HG03469 (cell line): ENCODE measurements around the gene KBTBD8.

Experiments used
- ATAC-seq: cut with Tn5 transposase; IDR thresholded peaks from one replicate; pipeline ENCODE4 v1.9.1; 2021; ENCODE audit warnings: mild to moderate bottlenecking, moderate library complexity, moderate number of reproducible peaks; ENCODE audit not compliant: unreplicated experiment

KBTBD8 gene

GRCh38 chr3:66998113-66998903 is at the start of gene KBTBD8:
KBTBD8 (plus strand) TSS chr3:66998307; CDS start chr3:66998356, 49 bp downstream.
- peak; percentile 3 for ATAC-seq

- no peak for ATAC-seq
These were observed 49.3 kb upstream of the KBTBD8 start for GRCh38 chr3:66948838-66949237.

GRCh38 chr3:66949898-66950297 is 48.2 kb upstream of the KBTBD8 start:
- no peak for ATAC-seq

GRCh38 chr3:66952357-66952756 is 45.8 kb upstream of the KBTBD8 start:
- no peak for ATAC-seq

- ATAC-seq = no peak
These were observed 44.1 kb upstream of the KBTBD8 start for GRCh38 chr3:66953934-66954445.

GRCh38 chr3:66956742-66957141 is 41.4 kb upstream of the KBTBD8 start:
- no peak for ATAC-seq

GRCh38 chr3:66957367-66957766 is 40.7 kb upstream of the KBTBD8 start:
- no peak for ATAC-seq

- ATAC-seq = no peak
These were observed 40.0 kb upstream of the KBTBD8 start for GRCh38 chr3:66958067-66958466.

- no peak for ATAC-seq
These were observed 35.4 kb upstream of the KBTBD8 start for GRCh38 chr3:66962664-66963063.

GRCh38 chr3:66971245-66971644 is 26.9 kb upstream of the KBTBD8 start:
- no peak for ATAC-seq

- peak; percentile 99 for ATAC-seq
These were observed 26.1 kb upstream of the KBTBD8 start for GRCh38 chr3:66971891-66972551.

GRCh38 chr3:66980791-66981190 is 17.3 kb upstream of the KBTBD8 start:
- ATAC-seq = no peak

- no peak for ATAC-seq
These were observed 15.0 kb upstream of the KBTBD8 start for GRCh38 chr3:66983101-66983500.

- ATAC-seq = no peak
These were observed 12.7 kb upstream of the KBTBD8 start for GRCh38 chr3:66985336-66985920.

- no peak for ATAC-seq
These were observed 11.7 kb upstream of the KBTBD8 start for GRCh38 chr3:66986406-66986805.

GRCh38 chr3:66989241-66989640 is 8.9 kb upstream of the KBTBD8 start:
- ATAC-seq = no peak

- ATAC-seq = peak; percentile 61
These were observed 8.0 kb upstream of the KBTBD8 start for GRCh38 chr3:66989860-66990696.

- ATAC-seq = no peak
These were observed 6.6 kb upstream of the KBTBD8 start for GRCh38 chr3:66991459-66991858.

- no peak for ATAC-seq
These were observed 5.0 kb upstream of the KBTBD8 start for GRCh38 chr3:66993082-66993481.

- no peak for ATAC-seq
These were observed 3.5 kb upstream of the KBTBD8 start for GRCh38 chr3:66994588-66994987.

- ATAC-seq = no peak
These were observed 1.4 kb upstream of the KBTBD8 start for GRCh38 chr3:66996696-66997095.
